ENCODE results near the gene IER3.
A peak's percentile ranks its signal among the peaks of the same experiment; 100 is the strongest.

Gene IER3

GRCh38 chr6:30778001-30778635, 33.8 kb upstream of the IER3 start:
- no peaks in the 10 kb centered on the region for H3K27me3 ChIP-seq (ENCODE audit: insufficient read depth, poor library complexity, severe bottlenecking)
- TF ChIP-seq SPI1 (IDR thresholded peaks at IDR 0.05; ENCODE audit: borderline replicate concordance, low read depth) (no peak), GABPA (IDR thresholded peaks at IDR 0.05; ENCODE audit: low read depth) (no peak), CTCF (IDR thresholded peaks at IDR 0.05; ENCODE audit: insufficient read depth, low read length) (no peak), POLR2AphosphoS5 (IDR thresholded peaks at IDR 0.05; ENCODE audit: low read depth) (no peak), REST (IDR thresholded peaks at IDR 0.05; ENCODE audit: insufficient replicate concordance, low read depth) (no peak)
- H3K4me3 ChIP-seq (replicated peaks; ENCODE audit: insufficient read depth, low read length): no peak overlapping the region
- H3K27ac ChIP-seq (replicated peaks): no peak overlapping the region
- no peak for DNase-seq (ENCODE audit: low read depth in 1 of 2, low spot score in 1 of 2)

GRCh38 chr6:30777155-30777485, 32.8 kb upstream of the IER3 start:
- no peak overlapping the region for H3K4me3 ChIP-seq (replicated peaks; ENCODE audit: insufficient read depth, low read length)
- no peaks in the 10 kb centered on the region for H3K27me3 ChIP-seq (ENCODE audit: insufficient read depth, poor library complexity, severe bottlenecking)
- DNase-seq (ENCODE audit: low read depth in 1 of 2, low spot score in 1 of 2): no peak
- TF ChIP-seq CTCF (IDR thresholded peaks at IDR 0.05; ENCODE audit: insufficient read depth, low read length) (no peak), POLR2AphosphoS5 (IDR thresholded peaks at IDR 0.05; ENCODE audit: low read depth) (no peak), REST (IDR thresholded peaks at IDR 0.05; ENCODE audit: insufficient replicate concordance, low read depth) (no peak), GABPA (IDR thresholded peaks at IDR 0.05; ENCODE audit: low read depth) (no peak), SPI1 (IDR thresholded peaks at IDR 0.05; ENCODE audit: borderline replicate concordance, low read depth) (no peak)
- no peak overlapping the region for H3K27ac ChIP-seq (replicated peaks)

GRCh38 chr6:30776390-30777154, 32.2 kb upstream of the IER3 start:
- Histone ChIP-seq H3K27ac (replicated peaks) (no peak overlapping the region), H3K4me3 (replicated peaks; ENCODE audit: insufficient read depth, low read length) (no peak overlapping the region)
- TF ChIP-seq SPI1 (IDR thresholded peaks at IDR 0.05; ENCODE audit: borderline replicate concordance, low read depth) (peak; percentile 35; the same call in 1 of the 2 replicates), GABPA (IDR thresholded peaks at IDR 0.05; ENCODE audit: low read depth) (no peak), POLR2AphosphoS5 (IDR thresholded peaks at IDR 0.05; ENCODE audit: low read depth) (no peak)

GRCh38 chr6:30775104-30775503, 30.8 kb upstream of the IER3 start:
- DNase-seq (ENCODE audit: low read depth in 1 of 2, low spot score in 1 of 2): no peak
- Histone ChIP-seq H3K27ac (replicated peaks) (no peak overlapping the region), H3K4me3 (replicated peaks; ENCODE audit: insufficient read depth, low read length) (no peak overlapping the region), H3K27me3 (ENCODE audit: insufficient read depth, poor library complexity, severe bottlenecking) (no peaks in the 10 kb centered on the region)
- TF ChIP-seq POLR2AphosphoS5 (IDR thresholded peaks at IDR 0.05; ENCODE audit: low read depth) (no peak), SPI1 (IDR thresholded peaks at IDR 0.05; ENCODE audit: borderline replicate concordance, low read depth) (no peak), GABPA (IDR thresholded peaks at IDR 0.05; ENCODE audit: low read depth) (no peak), CTCF (IDR thresholded peaks at IDR 0.05; ENCODE audit: insufficient read depth, low read length) (no peak), REST (IDR thresholded peaks at IDR 0.05; ENCODE audit: insufficient replicate concordance, low read depth) (no peak)

More at GRCh38 chr6:30776390-30777154, 32.2 kb upstream of the IER3 start:
- DNase-seq (ENCODE audit: low read depth in 1 of 2, low spot score in 1 of 2): no peak
- H3K27me3 ChIP-seq (ENCODE audit: insufficient read depth, poor library complexity, severe bottlenecking): no peaks in the 10 kb centered on the region

Data from HL-60 (cell line).